GM23248 (cell line): ENCODE measurements around the gene TELO2.

Experiments used
- EZH2 ChIP-seq: fragments of 200-600 bp; sonication (generic); IDR thresholded peaks from 2 replicates; pipeline ENCODE4 v1.6.1; 2018; ENCODE audit warnings: antibody characterized with exemption, mild to moderate bottlenecking; ENCODE audit not compliant: insufficient read depth, poor library complexity, severe bottlenecking
- EZH2phosphoT487 ChIP-seq: fragments of 200-600 bp; sonication (generic); IDR thresholded peaks from 2 replicates; pipeline ENCODE4 v1.6.1; 2018; ENCODE audit warnings: antibody characterized with exemption, moderate library complexity, mild to moderate bottlenecking, low read depth; ENCODE audit not compliant: insufficient read depth

- TF ChIP-seq EZH2 (no peak), EZH2phosphoT487 (no peak)
These were observed 9.2 kb downstream of the TELO2 start for GRCh38 chr16:1502092-1503004.
